ENCODE measurements around the gene KHDC4.
"Not testable (repeated sequence)": the region's sequence is repeated elsewhere in the genome, so short reads cannot be mapped to it uniquely, and the experiment has no call there.

KHDC4 gene

GRCh38 chr1:155904261-155904660 lies 30.0 kb downstream of the KHDC4 start:
- no peak for DNase-seq (ENCODE audit: low read depth in 1 of 2, low spot score in 1 of 2)

DNA sequence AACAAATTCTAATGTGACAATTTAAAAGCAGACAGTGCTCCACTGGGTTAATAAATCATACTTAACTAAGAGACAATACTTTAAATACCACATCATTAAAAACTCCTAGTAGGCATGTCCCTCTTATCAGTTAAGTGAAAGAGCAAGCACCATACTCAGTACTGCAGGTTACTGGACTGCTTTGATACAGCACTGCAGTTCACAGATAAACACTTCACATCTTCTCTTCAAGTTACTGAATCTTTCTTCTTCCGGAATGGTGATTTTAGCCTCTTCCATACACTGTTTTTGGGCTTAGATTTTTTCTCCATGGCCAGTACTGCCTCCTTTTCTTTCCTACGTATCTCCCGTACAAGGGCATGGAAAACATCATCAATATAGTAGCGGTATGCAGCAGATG lies 34.1 kb downstream of the KHDC4 start:
- no peak for DNase-seq (ENCODE audit: low read depth in 1 of 2, low spot score in 1 of 2)

GRCh38 chr1:155899683-155900082 lies 34.5 kb downstream of the KHDC4 start:
- no peak for DNase-seq (ENCODE audit: low read depth in 1 of 2, low spot score in 1 of 2)

DNA sequence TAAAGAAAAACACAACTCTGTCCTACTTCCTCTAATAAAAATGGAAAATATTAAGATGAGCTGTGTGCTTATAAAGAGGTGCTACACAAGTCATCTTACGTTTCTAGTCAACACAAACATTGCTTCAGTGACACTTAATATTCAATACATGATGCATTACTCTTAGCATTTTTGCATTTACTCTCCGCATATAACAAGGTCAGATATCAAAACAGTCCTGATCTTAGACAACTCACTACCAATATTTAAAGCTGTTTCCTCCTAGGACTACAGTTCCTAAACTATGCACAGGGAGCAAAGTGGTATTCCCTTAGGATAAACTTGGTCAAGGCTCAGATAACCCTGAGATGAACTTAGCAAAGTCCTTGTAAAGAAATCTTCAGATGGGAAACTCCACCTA lies 35.3 kb downstream of the KHDC4 start:
- no peak for DNase-seq (ENCODE audit: low read depth in 1 of 2, low spot score in 1 of 2)

DNA sequence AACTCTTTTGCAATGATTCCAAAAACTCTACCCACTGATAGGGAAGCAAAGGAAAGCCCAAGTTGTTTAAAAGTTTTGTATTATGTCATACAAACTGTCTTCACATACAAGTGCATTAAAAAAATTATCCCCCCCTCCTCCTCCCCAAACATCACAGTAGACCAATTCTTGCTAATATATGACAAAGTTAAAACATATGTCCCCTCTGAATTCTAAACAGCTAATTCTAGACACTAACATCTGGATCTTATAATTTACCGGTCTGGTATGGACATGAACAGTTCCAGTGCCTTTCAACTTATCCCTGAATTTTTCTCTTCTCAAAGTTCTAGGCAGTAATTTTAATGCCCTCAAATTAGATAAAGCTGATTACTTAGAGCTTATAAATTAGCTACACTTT lies 36.5 kb downstream of the KHDC4 start:
- DNase-seq (ENCODE audit: low read depth in 1 of 2, low spot score in 1 of 2), result no peak

GRCh38 chr1:155896476-155896875 lies 37.7 kb downstream of the KHDC4 start:
- DNase-seq (ENCODE audit: low read depth in 1 of 2, low spot score in 1 of 2), result not testable (repeated sequence)

DNA sequence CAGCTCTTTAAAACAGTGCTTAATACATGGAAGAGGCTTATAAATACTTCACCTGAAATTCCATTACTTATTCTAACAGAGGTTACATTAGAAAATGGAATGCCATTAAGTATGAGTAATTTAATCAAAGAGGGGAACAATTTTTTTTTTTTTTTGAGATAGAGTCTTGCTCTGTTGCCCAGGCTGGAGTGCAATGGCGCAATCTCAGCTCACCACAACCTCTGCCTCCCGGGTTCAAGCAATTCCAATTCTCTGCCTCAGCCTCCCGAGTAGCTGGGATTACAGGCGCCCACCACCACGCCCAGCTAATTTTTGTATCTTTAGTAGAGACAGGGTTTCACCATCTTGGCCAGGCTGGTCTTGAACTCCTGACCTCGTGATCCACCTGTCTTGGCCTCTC lies 38.6 kb downstream of the KHDC4 start:
- DNase-seq (ENCODE audit: low read depth in 1 of 2, low spot score in 1 of 2), result not testable (repeated sequence)

DNA sequence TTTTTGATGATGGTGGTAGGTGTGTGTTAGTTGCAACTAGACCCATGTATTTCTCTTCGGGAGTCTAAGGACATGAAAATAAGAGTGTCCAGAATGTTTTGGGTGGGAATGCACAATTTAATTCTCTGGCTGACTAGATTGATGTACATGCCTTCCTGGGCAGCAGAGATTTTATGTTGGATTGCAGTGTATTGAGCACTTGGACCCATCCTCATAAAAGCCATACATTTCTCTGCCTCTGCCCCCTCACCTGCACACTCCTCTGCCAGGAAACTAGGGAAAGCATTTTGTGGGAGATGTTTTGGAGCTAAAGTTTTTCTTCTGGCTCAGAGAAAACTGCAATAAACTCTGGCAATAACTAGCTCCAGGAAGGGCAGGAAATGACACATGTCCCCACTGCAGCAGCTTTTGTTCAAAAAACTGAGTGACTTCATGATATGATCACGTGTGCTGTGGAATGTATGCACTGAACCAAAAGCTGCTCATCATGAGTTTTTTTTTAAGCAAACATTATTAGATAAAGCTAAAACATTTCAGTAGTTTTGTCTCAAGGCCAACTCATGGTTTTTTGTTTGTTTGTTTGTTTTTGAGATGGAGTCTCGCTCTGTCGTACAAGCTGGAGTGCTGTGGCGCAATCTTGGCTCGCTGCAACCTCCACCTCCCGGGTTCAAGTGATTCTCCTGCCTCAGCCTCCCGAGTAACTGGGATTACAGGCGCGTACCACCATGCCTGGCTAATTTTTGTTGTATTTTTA lies 40.6 kb downstream of the KHDC4 start:
- DNase-seq (ENCODE audit: low read depth in 1 of 2, low spot score in 1 of 2), result no peak

DNA sequence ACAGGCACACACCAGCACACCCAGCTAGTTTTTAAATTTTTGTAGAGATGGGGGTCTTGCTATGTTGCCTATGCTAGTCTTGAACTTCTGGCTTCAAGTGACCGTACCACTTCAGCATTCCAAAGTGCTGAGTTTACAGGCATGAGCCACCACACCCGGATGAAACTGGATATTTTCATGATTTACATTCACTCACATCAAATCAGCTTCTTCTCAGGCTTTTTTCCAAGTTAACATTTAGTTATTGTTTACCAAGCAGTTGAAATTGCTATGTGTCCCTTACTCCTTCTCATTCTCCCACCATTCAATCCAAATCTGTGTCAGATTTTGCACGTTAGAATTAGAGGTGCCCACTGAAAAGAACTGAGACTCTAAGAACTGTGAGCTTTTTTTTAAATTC lies 41.4 kb downstream of the KHDC4 start:
- no peak for DNase-seq (ENCODE audit: low read depth in 1 of 2, low spot score in 1 of 2)

DNA sequence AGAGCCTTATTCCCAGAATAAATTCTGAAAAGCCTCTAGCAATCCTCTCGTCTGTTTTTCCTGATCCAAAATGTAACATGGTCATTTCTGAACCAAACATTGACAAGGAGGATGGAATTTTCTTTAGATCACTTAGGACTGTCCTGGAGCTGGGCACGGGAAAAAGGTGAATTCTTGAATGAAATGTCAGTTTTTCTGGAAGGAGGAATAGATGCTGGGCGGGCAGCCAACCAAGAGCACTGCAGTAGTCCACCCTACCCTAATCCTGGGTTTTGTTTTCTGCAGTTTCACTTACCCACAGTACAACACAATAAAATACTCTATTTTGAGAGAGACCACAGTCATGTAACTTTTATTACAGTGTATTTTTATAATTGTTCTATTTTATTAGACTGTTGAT lies 44.0 kb downstream of the KHDC4 start:
- no peak for DNase-seq (ENCODE audit: low read depth in 1 of 2, low spot score in 1 of 2)

DNA sequence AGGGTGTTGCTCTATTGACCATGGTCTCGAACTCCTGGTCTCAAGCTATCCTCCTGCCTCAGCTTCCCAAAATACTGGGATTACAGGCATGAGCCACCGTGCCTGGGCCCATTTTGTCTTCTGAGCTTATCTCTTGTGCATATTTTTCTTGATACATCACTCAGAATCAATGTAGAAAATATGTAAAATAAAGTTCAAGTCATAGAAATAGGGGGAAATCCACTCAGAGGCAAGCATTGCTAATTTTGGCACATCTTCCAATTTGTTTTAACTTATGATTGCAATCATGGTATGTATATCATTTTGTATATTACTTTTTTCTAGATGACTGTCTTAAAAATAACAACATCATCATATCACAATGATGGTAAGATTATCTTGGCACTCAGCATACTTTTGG lies 44.6 kb downstream of the KHDC4 start:
- no peak for DNase-seq (ENCODE audit: low read depth in 1 of 2, low spot score in 1 of 2)

GRCh38 chr1:155888481-155888880 lies 45.7 kb downstream of the KHDC4 start:
- DNase-seq (ENCODE audit: low read depth in 1 of 2, low spot score in 1 of 2), result no peak

- no peak for DNase-seq (ENCODE audit: low read depth in 1 of 2, low spot score in 1 of 2)
Observed at GRCh38 chr1:155884982-155885381, 49.2 kb downstream of the KHDC4 start.

DNA sequence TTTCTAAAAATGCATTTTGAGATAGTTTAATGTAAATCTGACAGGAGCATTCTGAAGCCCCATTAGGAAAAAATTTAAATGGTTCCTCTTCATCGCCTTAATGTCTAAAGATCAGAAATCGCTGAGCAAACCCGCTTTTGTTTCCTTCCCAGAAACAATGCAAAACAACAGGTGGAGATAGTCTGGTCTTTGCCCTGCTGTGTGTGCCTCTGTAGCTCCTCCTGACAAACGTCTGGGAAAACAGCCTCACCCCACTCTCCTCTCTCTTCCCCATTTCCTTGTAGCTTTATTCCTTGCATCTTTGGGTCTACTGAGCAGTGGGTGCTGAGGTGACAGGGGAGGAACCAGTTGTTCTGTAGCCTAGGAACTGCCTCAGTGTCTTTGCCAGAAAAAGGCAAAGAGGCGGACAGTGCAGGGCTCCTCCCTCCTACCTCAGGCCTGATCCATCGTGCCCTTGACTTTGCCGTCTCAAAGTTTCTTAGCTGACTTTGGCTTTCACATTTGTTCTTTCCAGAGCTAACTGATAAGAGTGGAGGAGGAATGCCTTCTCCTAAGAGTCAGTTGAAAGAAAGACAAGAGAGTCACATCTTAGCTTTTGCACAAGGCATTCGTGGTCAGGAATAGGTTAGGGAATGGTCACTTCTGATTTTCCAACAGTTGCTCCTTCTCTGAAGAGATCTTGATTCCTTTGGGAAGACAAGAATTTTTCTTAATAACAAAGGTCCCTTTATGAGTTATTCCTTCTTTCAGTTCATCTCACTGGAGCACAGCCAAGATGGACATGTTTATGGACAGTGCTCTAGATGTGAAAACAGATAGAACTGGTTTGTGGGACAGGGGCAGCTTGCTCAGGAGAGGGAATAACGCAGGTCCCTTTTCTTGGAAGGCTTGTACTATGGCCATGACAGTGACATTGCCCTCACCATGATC lies 49.9 kb downstream of the KHDC4 start:
- DNase-seq (ENCODE audit: low read depth in 1 of 2, low spot score in 1 of 2), result no peak

GRCh38 chr1:155882766-155883165 lies 51.4 kb downstream of the KHDC4 start:
- no peak for DNase-seq (ENCODE audit: low read depth in 1 of 2, low spot score in 1 of 2)

- DNase-seq (ENCODE audit: low read depth in 1 of 2, low spot score in 1 of 2), result no peak
Observed at GRCh38 chr1:155882235-155882634, 52.0 kb downstream of the KHDC4 start.

- DNase-seq (ENCODE audit: low read depth in 1 of 2, low spot score in 1 of 2), result no peak
Observed at GRCh38 chr1:155880950-155881349, 53.3 kb downstream of the KHDC4 start.

GRCh38 chr1:155880251-155880650 lies 54.0 kb downstream of the KHDC4 start:
- DNase-seq (ENCODE audit: low read depth in 1 of 2, low spot score in 1 of 2), result no peak

DNA sequence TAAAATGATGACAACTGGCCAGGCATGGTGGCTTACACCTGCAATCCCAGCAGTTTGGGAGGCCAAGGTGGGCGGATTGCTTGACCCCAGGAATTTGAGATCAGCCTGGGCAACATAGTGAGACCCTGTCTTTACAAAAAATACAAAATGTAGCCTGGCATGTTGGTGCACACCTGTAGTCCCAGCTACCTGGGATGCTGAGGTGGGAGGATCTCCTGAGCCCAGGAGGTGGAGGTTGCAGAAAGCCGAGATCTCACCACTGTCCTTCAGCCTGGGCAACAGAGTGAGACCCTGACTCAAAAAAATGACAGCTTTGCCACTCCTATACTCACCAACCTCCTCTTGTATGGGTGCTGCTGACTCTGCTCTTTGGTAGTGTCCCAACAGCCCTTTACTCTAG lies 56.3 kb downstream of the KHDC4 start:
- DNase-seq (ENCODE audit: low read depth in 1 of 2, low spot score in 1 of 2), result no peak

DNA sequence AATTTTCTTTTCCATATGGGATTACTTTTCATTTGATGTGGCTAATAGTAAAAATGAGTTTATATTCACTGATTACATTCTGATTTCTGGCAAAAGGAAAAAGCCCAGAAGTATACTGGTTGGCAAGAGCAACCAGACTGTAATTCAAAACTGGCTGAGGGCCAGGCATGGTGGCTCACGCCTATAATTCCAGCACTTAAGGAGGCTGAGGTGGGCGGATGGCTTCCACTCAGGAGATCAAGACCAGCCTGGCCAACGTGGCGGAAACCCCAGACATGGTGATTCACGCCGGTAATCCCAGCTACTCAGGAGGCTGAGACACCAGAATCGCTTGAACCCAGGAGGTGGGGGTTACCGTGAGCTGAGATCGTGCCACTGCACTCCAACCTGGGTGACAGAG lies 60.4 kb downstream of the KHDC4 start:
- no peak for DNase-seq (ENCODE audit: low read depth in 1 of 2, low spot score in 1 of 2)

DNA sequence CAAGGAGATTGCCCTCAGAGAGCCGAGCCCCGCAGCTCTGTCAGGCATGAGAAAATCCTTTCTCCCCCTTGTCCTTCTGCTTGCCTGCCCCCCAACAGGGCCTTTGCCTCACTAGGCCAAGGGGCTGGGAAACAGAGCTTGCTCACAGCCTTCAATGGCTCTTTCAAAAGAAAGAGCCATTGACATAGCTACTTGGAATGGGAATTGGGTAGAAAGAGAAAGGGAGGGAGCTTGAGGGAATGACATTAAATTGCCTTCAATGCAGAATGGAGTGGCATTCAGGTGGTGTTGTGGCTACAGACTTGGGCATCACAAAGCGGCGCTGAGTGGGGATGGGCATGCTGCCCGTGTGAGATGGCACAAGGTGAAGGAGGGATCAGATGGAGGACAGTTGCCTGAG lies 61.7 kb downstream of the KHDC4 start:
- no peak for DNase-seq (ENCODE audit: low read depth in 1 of 2, low spot score in 1 of 2)

GRCh38 chr1:155871390-155871789 lies 62.8 kb downstream of the KHDC4 start:
- no peak for DNase-seq (ENCODE audit: low read depth in 1 of 2, low spot score in 1 of 2)
